Fibroblast of lung (primary cell): ENCODE data around the gene TMCC2. TPM values are rescaled to one million over a fixed set of nuclear protein-coding genes. Genes with fewer than 3 reads are reported as not detected.
A peak's percentile ranks its signal among the peaks of the same experiment; 100 is the strongest.

Experiments used
- DNase-seq, 2 donors: peaks; one replicate each; pipeline versions ENCODE4 v3.0.0 to v3.0.0-alpha.2; 2010; ENCODE audit warnings: low read depth in 2 of 2
- H2AFZ ChIP-seq: 2 replicates; pipeline ENCODE4 v1.5.1; 2012; ENCODE audit warnings: low read length, control low read depth, inconsistent platforms
- H3K27ac ChIP-seq: 2 replicates; pipeline ENCODE4 v1.5.1; 2011; ENCODE audit warnings: low read length, control low read depth; ENCODE audit not compliant: insufficient read depth
- H3K27me3 ChIP-seq: 2 replicates; pipeline ENCODE4 v1.5.1; 2011; ENCODE audit warnings: mild to moderate bottlenecking, low read length; ENCODE audit not compliant: control insufficient read depth, insufficient read depth
- H3K36me3 ChIP-seq: 2 replicates; pipeline ENCODE4 v1.5.1; 2011; ENCODE audit warnings: low read length; ENCODE audit not compliant: control insufficient read depth, insufficient read depth
- H3K4me1 ChIP-seq: 2 replicates; pipeline ENCODE4 v1.5.1; 2011; ENCODE audit warnings: low read length; ENCODE audit not compliant: control insufficient read depth, insufficient read depth; ENCODE audit errors: extremely low read depth
- H3K4me2 ChIP-seq: 2 replicates; pipeline ENCODE4 v1.5.1; 2011; ENCODE audit warnings: low read length, control low read depth; ENCODE audit not compliant: insufficient read depth; ENCODE audit errors: extremely low read depth
- H3K4me3 ChIP-seq, 4 experiments: fragments of 200-600 bp in 1 of 4; sonication (generic) in 1 of 4; replicated peaks in 1 of 4; 2 replicates each; pipeline ENCODE4 v1.5.1; 2011 to 2016; ENCODE audit warnings: low read length in 4 of 4, low read depth in 3 of 4, mild to moderate bottlenecking in 3 of 4, control low read depth in 2 of 4, inconsistent platforms in 1 of 4, mixed read lengths in 1 of 4; ENCODE audit not compliant: insufficient read depth in 1 of 4; ENCODE audit errors: control extremely low read depth in 1 of 4
- H3K79me2 ChIP-seq: 2 replicates; pipeline ENCODE4 v1.5.1; 2012; ENCODE audit warnings: mild to moderate bottlenecking, low read length, inconsistent platforms; ENCODE audit not compliant: control insufficient read depth, insufficient read depth
- H3K9ac ChIP-seq: 2 replicates; pipeline ENCODE4 v1.5.1; 2011; ENCODE audit warnings: mild to moderate bottlenecking, low read length, control low read depth; ENCODE audit not compliant: insufficient read depth
- H3K9me3 ChIP-seq: 2 replicates; pipeline ENCODE4 v1.5.1; 2012; ENCODE audit warnings: low read depth, low read length; ENCODE audit not compliant: control insufficient read depth, insufficient read depth
- H4K20me1 ChIP-seq: 2 replicates; pipeline ENCODE4 v1.5.1; 2011; ENCODE audit warnings: low read length; ENCODE audit not compliant: control insufficient read depth, insufficient read depth; ENCODE audit errors: extremely low read depth
- CTCF ChIP-seq, 2 donors: IDR thresholded peaks in 1 of 2; conservative IDR thresholded peaks in 1 of 2; 1 replicate in 1 of 2; 2 replicates in 1 of 2; pipeline ENCODE4 v1.5.1; 2011 to 2012; ENCODE audit warnings: low read length in 2 of 2, control low read depth in 1 of 2, inconsistent platforms in 1 of 2, low read depth in 1 of 2, mild to moderate bottlenecking in 1 of 2
- EZH2 ChIP-seq: IDR thresholded peaks from 2 replicates; pipeline ENCODE4 v1.5.1; 2012; ENCODE audit warnings: low read length, control low read depth, mild to moderate bottlenecking; ENCODE audit errors: missing control alignments
- polyA plus RNA-seq, 2 donors: library from polyadenylated mRNA; depleted of rRNA in 1 of 2; stranded (reverse) in 1 of 2; unstranded in 1 of 2; fragments of >200 nt; gene quantifications; 2 replicates each; pipeline ENCODE4 v1.2.1, GENCODE V29; 2011 to 2012; ENCODE audit warnings: missing spikeins in 1 of 2
- total RNA-seq: library from RNA; depleted of rRNA; stranded (reverse); fragments of >200 nt; gene quantifications from 2 replicates; pipeline ENCODE4 v1.2.1, GENCODE V29; 2014

Gene TMCC2
- total and polyA plus RNA-seq, 2 donors (not counting 1 experiment from before 2014, with no cell fraction given), result 2.3 to 6.9 TPM

- H3K4me3 ChIP-seq, result no peak overlapping the region
- H3K27ac ChIP-seq, result no peak overlapping the region
- H2AFZ ChIP-seq, result no peak overlapping the region
- H3K4me2 ChIP-seq, result no peak overlapping the region
- H3K36me3 ChIP-seq, result peaks cover 25% of the 10 kb centered on the region
- H3K4me1 ChIP-seq, result peaks cover 17% of the 10 kb centered on the region
- no peaks in the 10 kb centered on the region for H4K20me1 ChIP-seq
- H3K79me2 ChIP-seq, result peaks cover 52% of the 10 kb centered on the region
- no peaks in the 10 kb centered on the region for H3K9me3 ChIP-seq
- no peaks in the 10 kb centered on the region for H3K27me3 ChIP-seq
- TF ChIP-seq CTCF (conservative IDR thresholded peaks at IDR 0.05 in 1 of 2, IDR thresholded peaks at IDR 0.05 in 1 of 2; ENCODE audit: low read depth in 1 of 2, low read length in 2 of 2) (no peak), EZH2 (no peak)
- DNase-seq, result no peak
- no peak overlapping the region for H3K9ac ChIP-seq
Measured at GRCh38 chr1:205310976-205311704, 83.4 kb downstream of the TMCC2 start.

- H3K4me3 ChIP-seq, result no peak overlapping the region
- no peaks in the 10 kb centered on the region for H3K27me3 ChIP-seq
- H3K79me2 ChIP-seq, result peaks cover 71% of the 10 kb centered on the region
- H3K27ac ChIP-seq, result peak overlapping the region; percentile 83
- DNase-seq, result no peak
- TF ChIP-seq EZH2 (no peak), CTCF (conservative IDR thresholded peaks at IDR 0.05 in 1 of 2, IDR thresholded peaks at IDR 0.05 in 1 of 2; ENCODE audit: low read depth in 1 of 2, low read length in 2 of 2) (no peak)
- H3K4me1 ChIP-seq, result peaks cover 29% of the 10 kb centered on the region
- no peaks in the 10 kb centered on the region for H3K9me3 ChIP-seq
- no peak overlapping the region for H2AFZ ChIP-seq
- H4K20me1 ChIP-seq, result no peaks in the 10 kb centered on the region
- H3K9ac ChIP-seq, result peak overlapping the region; percentile 20
- H3K4me2 ChIP-seq, result peak overlapping the region; percentile 75
- H3K36me3 ChIP-seq, result peaks cover 12% of the 10 kb centered on the region
Measured at GRCh38 chr1:205312866-205313562, 85.3 kb downstream of the TMCC2 start.

DNA sequence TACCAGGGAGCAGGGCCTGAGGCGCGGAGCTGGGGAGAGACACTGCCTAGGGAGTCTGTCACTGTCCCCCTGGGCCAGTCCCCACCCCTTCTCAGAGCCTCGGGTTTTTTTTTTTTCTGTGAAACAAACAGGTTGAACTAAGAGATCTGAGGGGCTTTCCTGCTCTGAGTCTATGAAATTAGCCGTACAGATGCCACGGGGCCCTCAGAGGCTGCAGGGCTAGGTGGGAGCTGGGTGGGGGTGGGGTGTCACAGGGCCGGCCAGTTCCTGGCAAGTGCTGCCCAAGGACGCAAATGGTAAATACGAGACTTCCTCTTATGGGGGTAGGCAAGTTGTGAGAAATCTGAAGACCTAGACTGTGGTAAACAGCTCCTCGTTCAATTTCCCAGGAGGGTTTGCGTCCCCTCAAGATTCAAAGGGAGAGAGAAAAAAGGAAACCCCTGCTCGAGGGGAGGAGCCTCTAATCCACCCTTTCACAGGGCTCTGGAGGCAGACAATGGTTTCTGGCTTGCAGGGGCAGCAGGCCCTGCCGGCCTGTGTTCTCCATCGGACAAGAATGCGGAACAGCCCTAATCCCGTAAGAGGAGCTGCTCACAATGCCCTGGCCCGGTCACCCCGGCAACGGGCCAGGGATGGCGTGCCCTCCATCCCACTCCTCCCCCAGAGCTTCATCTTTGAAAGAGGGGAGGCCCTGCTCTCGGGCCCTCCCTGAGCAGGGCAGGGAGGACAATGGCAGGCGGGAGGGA, 86.0 kb downstream of the TMCC2 start:
- Histone ChIP-seq H3K79me2 (peaks cover 78% of the 10 kb centered on the region), H3K27me3 (no peaks in the 10 kb centered on the region), H2AFZ (peak overlapping the region; percentile 64), H3K4me1 (peaks cover 30% of the 10 kb centered on the region), H3K4me3 (peak overlapping the region in 2 of 4 experiments; percentile 11 to 19), H3K27ac (peak overlapping the region; percentile 83), H3K9me3 (no peaks in the 10 kb centered on the region), H3K4me2 (peak overlapping the region; percentile 75), H3K9ac (peak overlapping the region; percentile 43), H3K36me3 (peaks cover 12% of the 10 kb centered on the region), H4K20me1 (no peaks in the 10 kb centered on the region)
- DNase-seq, result peak; percentile 70 to 91
- TF ChIP-seq EZH2, result no peak
- TF ChIP-seq CTCF (conservative IDR thresholded peaks at IDR 0.05 in 1 of 2, IDR thresholded peaks at IDR 0.05 in 1 of 2; ENCODE audit: low read depth in 1 of 2, low read length in 2 of 2), result no peak
